Astrocyte of the cerebellum (primary cell): ENCODE data around the gene ZFX.

ENCODE experiments used
- DNase-seq: peaks from one replicate; pipeline ENCODE4 v3.0.0-alpha.2; 2011; ENCODE audit warnings: low read depth
- H3K4me3 ChIP-seq: 2 replicates; pipeline ENCODE4 v1.5.1; 2011; ENCODE audit warnings: mild to moderate bottlenecking, low read depth, low read length, moderate library complexity
- CTCF ChIP-seq: IDR thresholded peaks from 2 replicates; pipeline ENCODE4 v1.5.1; 2012; ENCODE audit warnings: low read length, low read depth, moderate library complexity, mild to moderate bottlenecking; ENCODE audit errors: missing control alignments
- in situ Hi-C: cut with HindIII; loops from 2 replicates; pipeline ENCODE4 v1.10.0; 2017; ENCODE audit warnings: low sequenced_read_pairs

The ZFX gene

DNA sequence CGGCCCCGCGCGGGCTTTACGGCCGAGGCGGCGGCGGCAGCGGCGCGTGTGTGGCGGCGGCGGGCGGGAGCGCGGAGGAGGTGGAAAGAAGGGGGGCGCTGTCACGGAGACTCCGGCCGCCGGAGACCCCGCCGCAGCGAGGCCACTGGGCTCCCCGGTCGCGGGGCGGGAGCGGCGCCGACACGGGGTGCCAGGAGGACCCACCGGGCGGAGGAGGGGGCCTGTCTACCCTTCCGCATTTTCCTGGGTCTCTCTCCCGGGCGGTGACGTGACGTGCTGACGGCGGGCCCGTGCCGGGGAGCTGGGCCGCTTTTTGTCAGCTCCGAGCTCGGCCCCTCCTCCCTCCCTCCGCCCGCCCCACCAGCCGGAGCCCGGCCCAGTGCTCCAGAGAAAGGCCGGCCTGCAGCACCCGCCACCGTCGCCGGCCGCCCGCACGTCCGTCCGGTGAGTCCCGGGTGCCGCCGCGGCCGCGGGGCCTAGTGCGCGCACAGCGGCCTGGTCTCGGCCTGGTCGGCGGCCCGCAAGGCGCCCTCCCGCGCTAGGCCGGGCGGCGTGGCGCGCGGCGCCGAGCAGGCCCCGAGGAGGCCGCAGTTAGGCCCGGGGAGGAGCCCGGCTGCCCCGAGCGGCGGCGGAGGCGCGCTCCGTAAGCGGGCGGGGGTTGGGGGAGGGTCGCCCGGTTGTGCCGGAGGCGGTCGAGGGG, at the start of gene ZFX:
Gene ZFX, plus strand, starts transcription at position 379 of the 700 bp plus-strand sequence. CDS start 23,014 bp downstream, outside the sequence.
- DNase-seq = no peak
- TF ChIP-seq CTCF = no peak
- in situ Hi-C loops = no loop called here
- peak within 1 kb of the TSS; percentile 90 for H3K4me3 ChIP-seq

DNA sequence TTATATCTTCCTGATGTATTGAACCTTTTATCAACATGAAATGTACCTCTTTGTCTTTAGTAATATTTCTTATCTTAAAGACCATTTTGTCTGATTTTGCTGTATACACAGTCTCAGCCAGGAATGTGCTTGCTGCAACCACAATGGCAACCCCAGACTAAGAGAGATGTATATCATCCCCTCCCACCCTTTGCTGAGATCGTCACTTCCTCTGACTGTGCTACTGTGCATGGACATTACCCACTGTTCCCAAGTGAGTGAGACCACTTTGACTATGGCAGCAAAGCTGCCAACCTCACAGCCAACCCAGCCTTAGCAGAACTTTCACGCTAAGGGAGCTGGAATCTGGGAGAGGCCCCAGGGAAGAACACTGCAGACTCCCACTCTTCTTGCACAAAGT, 48.8 kb upstream of the ZFX start:
- TF ChIP-seq CTCF = no peak
- in situ Hi-C loops = no loop called here

GRCh38 chrX:24110069-24110468, 39.5 kb upstream of the ZFX start:
- no peak overlapping the region for H3K4me3 ChIP-seq
- no peak for DNase-seq
- TF ChIP-seq CTCF = no peak
- in situ Hi-C loops = no loop called here

More for the DNA sequence above, 48.8 kb upstream of the ZFX start:
- no peak overlapping the region for H3K4me3 ChIP-seq
- no peak for DNase-seq

GRCh38 chrX:24113181-24113580, 36.3 kb upstream of the ZFX start:
- TF ChIP-seq CTCF = no peak
- no peak overlapping the region for H3K4me3 ChIP-seq
- DNase-seq = no peak
- in situ Hi-C loops = no loop called here

DNA sequence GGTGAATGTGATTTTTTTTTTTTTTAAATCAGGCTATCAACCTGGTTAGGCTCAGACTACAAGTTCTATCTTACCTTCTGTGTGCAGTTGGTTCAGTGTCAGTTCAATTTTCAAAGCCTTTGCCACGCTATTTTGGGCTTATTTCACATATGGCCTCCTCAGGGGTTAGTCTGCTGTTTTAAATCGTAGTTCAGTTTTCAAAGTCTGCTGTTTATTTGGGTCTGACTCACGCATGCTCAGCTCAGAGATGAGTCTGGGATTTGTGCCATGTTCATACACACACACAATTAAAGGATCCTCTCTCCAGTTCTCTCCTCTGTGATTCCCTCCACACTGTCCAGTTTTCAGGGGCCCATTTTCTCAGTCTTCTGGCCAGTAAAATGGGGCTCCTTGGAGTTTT, 32.3 kb upstream of the ZFX start:
- DNase-seq = peak; percentile 44
- TF ChIP-seq CTCF = no peak
- in situ Hi-C loops = no loop called here
- H3K4me3 ChIP-seq = no peak overlapping the region

DNA sequence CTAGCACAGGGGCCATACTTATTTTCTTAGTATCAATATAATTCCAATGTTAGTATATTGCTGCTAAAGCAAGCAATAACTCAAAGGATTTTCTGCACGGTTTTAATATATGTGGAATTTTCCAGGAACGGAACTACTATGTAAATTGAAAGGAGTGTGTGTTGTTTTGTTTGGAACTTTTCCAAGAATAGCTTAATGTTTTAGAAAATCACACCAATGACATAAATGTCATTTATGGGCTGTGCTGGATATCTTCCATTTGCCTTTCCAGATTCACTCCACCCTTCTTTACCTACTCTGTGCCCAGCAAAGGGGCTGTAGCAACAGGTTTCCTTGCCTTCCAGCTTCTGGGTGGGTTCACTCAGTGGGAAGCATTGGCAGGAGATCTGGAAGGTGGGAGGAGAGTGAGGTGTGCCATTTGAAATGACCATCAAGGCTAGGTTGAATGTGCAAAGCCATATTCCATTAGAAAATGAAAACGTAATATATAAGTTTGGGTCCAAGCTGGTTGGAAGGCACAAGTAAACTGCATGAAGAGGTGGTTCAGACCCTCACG, 25.2 kb upstream of the ZFX start:
- no peak overlapping the region for H3K4me3 ChIP-seq
- DNase-seq = no peak
- in situ Hi-C loops = no loop called here
- TF ChIP-seq CTCF = no peak
